Umbilical cord (tissue), 2 donors: ENCODE data around the gene APOBEC3B. TPM values are rescaled to one million over a fixed set of nuclear protein-coding genes. Genes with fewer than 3 reads are reported as not detected.
"Not testable (repeated sequence)": the region's sequence is repeated elsewhere in the genome, so short reads cannot be mapped to it uniquely, and the experiment has no call there.

Experiments
- DNase-seq: peaks from one replicate; pipeline ENCODE4 v3.0.0-alpha.2; 2015; ENCODE audit warnings: low spot score
- total RNA-seq: library from RNA; depleted of rRNA; stranded (reverse); fragments of >200 nt; gene quantifications from one replicate; pipeline ENCODE4 v1.2.3, GENCODE V29; 2014; ENCODE audit warnings: low replicate concordance; ENCODE audit not compliant: insufficient read depth

Gene APOBEC3B
- not detected for total RNA-seq

DNA sequence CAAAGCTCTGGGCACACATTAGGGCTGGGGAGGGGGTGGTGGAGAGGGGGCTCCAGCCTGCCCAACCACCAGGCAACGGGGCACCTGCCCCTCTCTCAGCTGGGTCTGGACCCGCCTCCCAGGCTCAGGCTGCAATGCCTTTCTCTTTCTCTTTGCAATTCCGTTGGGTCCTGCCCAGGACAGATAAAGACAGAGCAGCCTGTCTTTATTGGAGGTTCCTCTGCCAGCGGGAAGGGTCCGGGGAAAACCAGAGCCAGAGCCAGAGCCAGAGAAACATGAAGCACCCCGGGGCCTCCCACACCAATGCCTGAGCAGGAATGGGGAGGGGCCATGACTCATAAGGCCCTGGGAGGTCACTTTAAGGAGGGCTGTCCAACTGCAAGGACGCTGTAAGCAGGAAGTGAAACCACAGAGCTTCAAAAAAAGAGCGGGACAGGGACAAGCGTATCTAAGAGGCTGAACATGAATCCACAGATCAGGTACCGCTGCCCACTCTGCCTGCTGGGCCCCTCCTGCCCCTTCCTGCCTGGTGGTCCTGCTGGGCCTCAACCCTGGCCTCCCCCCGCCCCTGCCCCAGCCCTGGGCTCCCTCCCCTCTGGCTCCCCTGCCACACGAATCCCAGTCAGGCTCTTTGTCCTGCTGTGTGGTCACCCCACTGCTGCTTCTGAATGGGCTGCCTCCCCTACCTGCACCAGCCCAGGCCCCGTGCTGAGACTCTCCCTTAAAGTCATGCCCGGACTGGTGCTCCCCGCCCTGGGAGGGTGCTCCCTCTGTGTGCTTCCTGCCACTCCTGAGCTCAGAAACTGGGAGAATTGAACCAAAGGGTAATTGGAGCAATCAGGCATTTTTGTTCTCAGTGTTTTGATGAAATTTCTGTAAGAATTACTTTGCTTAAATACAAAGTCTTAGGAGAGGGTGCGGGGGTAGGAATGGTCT lies at the start of gene APOBEC3B:
Gene APOBEC3B, plus strand, starts transcription at position 356 of the 936 bp plus-strand sequence. Its CDS starts 107 bp downstream, at position 463.
- peak; percentile 97 for DNase-seq

DNA sequence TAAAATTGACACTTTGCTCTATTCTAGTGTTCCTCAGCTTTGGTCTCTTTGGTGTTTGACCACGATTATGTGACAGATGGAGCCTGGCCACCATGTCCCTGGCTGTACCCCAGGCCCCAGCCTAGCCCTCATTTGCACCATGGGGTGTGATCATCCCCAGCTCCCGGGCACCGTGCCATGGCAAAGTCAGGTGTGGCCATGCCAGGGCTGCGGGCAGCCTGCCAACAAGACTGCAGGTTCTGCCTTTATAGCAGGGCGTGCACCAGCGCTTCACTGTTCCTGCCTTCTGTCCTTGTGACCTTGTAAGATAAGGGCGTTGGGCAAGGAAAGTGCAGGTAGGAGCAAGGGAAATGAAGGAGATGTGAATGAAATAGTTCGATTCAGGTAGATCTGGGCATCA lies 47.1 kb upstream of the APOBEC3B start:
- DNase-seq: no peak

DNA sequence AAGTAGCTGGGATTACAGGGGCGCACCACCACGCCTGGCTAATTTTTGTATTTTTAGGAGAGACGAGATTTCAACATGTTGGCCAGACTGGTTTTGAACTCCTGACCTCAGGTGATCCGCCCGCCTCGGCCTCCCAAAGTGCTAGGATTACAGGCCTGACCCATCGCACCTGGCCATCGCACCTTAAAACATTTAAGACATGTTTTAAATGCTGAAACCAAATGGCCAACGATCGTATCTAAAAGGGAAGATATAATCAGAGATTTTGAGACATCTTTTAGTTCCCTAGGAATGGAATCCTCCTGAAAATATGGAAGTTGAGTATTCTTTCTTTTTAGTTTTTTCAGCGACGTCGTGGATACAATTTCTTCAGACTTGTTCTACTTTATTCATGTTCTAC lies 46.5 kb upstream of the APOBEC3B start:
- DNase-seq: no peak

DNA sequence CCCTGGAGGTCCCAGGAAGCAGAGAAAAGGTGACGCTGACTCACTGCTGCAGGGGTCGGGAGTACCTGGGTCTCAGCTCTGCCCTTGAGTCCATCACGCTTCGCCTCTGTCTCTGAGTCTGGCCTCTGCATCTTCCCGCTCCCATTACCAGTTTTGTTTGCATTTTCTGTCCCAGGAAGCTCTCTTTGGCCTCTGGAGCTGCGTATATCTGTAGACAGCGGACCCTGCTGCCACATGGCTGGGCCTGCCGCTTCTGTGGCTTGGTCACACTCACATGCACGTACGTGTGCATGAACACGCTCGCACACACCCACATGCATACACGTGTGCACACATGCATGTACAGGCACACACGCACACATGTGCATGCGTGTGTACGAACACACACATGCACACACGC lies 45.6 kb upstream of the APOBEC3B start:
- DNase-seq: no peak

GRCh38 chr22:38937036-38937435 lies 45.1 kb upstream of the APOBEC3B start:
- DNase-seq: no peak

DNA sequence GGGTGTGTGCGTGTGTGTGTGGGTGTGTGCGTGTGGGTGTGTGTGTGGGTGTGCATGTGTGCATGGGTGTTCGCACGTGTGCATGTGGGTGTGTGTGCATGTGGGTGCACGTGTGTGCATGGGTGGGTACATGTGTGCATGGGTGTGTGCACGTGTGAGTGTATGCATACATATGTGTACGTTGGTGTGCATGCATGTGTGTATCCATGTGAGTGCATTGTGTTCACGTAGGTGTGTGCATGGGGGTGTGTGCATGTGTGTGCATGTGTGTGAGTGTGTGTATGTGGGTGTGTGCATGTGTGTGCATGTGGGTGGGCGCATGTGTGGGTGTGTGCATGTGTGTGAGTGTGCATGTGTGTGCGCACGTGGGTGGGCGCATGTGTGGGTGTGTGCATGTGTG lies 44.6 kb upstream of the APOBEC3B start:
- DNase-seq: no peak

DNA sequence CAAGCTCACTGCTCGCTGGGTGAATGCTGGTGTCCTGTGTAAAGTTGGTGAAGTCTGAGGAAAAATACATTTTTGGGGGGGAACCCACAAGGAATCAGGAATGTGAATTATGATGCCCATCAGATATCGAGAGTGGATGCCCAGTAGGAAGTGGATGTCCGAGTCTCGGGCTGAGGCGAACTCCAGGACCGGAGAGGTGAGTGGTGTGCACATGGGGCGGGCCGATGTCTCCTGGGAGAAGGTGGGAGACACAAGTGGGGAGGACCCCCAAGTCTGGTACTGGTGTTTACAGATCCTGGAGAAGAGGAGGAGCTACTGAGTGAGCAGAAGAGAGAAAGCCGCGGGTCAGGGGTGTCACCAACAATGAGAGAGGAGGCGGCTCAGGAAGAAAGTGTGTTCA lies 43.9 kb upstream of the APOBEC3B start:
- DNase-seq: no peak

- DNase-seq: no peak
Measured at GRCh38 chr22:38938925-38939324, 43.2 kb upstream of the APOBEC3B start.

DNA sequence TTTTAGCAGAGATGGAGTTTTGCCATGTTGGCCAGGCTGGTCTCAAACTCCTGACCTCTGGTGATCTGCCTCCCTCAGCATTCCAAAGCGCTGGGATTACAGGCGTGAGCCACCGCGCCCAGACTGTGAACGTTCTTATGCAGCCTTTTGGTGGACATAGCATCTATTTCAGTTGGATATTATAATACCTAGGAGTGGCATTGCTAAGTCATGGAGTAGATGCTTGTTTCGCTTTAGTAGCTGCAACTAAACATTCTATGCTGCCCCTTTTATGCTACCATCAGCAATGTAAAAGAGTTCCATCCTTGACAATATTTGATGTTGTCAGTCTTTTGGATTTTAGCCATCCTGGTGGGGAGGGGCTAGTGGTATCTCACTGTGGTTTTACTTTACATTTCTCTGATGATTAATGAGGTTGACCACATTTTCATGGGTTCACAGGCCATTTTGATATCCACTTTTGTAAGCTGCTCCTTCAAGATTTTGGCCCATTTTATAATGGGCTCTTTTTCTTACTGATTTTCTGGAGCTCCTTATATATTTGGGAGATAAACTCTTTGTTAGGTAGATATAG lies 41.2 kb upstream of the APOBEC3B start:
- DNase-seq: no peak

- DNase-seq: no peak
Measured at GRCh38 chr22:38941488-38941987, 40.6 kb upstream of the APOBEC3B start.

DNA sequence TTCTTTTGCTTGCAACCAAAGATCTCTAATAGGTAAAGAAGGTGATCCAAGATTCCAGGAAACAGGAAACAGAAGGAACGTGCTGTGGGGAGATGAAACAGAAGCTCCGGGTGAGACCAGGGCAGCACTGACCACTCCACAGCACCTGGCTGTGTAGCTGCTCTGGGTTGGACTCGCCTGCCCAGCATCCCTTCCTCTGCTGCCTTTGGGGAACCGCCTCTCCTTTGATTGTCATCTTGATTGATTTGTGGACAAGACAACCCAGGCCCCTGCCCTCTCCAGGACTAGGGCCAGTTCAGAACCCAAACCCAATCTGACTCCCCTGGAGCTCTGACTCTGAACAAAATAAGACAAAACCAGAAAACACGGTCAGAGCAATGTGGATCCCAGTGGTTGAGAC lies 39.4 kb upstream of the APOBEC3B start:
- DNase-seq: no peak

DNA sequence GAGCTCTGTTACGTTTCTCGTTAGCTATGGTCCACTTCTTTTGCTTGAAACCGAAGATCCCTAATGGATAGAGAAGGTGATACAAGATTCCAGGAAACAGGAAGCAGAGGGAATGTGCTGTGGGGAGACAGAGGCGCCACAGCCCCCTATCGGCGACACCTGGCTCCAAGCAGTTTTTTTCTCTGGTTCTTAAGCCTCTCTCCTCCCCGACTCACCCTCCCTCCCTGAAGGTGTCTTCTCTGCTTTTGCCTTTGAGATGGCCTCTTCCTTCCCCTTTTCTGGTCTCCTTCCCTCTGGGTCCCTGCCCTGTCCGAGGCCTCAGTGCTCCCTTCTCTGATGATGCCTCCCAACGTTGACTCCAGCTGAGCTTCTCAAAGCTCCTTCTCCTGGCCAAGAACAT lies 38.9 kb upstream of the APOBEC3B start:
- DNase-seq: no peak

DNA sequence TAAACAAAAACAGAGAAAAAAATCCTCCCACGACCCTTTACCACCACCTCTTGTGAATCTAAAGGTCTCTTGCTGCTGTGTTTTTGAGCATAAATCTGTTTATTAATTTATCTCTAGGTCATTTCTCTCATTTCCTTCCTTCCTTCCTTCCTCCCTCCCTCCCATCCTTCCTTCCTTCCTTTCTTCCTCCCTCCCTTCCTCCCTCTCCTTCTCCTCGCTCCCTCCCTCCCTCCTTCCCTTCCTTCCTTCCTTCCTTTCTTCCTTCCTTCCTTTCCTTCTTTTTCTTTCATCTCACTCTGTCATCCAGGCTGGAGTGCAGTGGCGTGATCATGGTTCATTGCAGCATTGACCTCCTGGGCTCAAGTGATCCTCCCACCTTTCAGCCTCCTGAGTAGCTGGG lies 38.3 kb upstream of the APOBEC3B start:
- DNase-seq: no peak

- DNase-seq: no peak
Measured at GRCh38 chr22:38944653-38945052, 37.5 kb upstream of the APOBEC3B start.

DNA sequence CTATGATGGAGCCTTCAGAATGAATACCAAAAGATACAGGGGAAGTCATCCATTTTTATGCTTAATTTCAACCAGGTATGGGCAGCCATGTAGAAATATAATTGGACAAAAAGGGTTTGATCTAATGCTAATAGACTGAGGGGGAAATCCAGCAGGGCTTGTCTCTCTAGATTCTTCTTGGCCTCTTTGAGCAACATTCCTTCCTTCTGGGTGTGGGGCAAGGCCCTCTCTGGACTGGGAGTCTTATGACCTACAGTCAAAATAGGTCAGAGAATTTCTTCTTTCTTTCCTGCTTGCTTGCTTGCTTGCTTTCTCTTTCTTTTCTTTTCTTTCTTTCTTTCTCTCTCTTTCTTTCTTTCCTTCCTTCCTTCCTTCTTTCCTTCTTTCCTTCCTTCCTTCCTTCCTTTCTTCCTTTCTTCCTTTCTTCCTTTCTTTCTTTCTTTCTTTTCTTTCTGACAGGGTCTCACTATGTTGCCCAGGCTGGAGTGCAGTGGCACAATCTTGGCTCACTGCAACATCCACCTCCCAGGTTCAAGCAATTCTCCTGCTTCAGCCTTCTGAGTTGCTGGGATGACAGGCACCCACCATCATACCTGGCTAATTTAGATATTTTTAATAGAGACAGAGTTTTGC lies 36.3 kb upstream of the APOBEC3B start:
- not testable (repeated sequence) for DNase-seq

- DNase-seq: no peak
Measured at GRCh38 chr22:38946771-38947170, 35.4 kb upstream of the APOBEC3B start.

DNA sequence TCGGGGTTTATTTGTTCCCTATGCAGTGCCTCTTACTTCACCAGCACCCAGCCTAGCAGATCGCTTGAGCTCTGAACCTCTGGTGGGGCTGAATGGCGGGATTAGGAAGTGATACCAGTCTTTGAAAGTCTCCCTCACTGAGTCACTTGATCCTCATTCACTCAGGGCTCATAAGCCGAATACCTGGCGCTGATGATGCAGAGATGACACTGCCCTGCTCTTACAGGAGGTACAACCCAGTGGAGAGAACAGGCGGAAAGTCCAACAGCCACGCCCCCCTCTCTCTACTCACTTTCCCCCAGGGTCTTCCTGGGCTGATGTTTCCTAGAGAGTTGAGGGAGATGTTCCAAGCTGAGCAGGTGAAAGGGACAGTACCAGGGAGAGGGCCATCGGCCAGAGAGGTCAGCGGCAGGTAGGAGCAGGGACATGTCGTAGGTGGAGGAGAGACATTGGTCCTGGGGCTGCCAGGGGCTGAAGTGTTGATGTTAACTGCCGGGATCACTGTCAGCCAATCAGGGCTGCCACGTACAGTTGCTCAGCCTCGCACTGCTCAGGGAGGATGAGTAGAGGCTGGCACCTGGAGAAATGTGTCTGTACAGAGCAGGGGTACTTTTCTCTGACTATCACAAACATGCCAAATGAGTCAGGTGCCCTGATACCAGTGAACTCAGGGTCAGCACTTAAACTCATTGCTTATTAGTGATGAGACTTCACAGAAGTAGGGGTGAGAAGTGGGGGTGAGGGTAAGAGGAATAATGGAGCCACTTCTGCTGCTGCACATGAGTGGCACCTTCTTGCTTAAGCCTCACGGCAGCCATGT lies 34.6 kb upstream of the APOBEC3B start:
- DNase-seq: peak; percentile 61

DNA sequence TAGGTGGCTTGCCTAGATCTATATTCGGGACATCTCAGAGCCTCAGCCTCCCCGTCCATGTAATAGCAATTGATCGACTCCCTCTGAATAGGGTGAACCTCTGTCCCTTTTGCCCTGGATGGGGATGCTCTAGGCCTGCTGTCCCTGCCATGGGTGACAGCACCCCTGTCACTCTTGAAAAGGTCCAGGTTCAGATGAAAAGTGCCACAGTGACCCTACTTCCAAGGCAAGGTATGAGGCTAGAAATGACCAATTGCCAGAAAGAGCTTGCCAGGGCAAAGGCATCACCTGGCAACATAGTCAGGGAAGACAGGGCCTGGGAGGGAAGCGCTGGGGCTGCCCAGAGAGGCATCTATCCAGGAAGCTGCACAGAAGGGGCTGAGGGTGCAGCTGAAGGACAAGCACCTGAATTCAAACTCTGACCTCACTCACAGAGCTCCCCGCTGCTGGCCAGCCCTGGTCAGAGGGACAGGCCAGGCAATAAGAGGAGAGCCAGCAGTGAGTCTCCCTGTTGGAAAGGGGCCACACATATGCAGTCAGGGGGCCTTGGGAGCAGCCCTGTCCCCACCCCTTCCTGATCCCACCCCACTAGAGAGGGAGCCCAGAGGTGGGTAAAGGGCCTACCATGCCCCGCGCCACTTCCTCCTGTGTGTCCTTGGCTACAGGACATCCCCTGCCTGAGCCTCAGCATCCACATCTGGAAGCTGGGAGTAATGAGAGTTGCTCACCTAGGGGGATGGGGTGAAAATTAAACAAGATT lies 33.8 kb upstream of the APOBEC3B start:
- DNase-seq: no peak

DNA sequence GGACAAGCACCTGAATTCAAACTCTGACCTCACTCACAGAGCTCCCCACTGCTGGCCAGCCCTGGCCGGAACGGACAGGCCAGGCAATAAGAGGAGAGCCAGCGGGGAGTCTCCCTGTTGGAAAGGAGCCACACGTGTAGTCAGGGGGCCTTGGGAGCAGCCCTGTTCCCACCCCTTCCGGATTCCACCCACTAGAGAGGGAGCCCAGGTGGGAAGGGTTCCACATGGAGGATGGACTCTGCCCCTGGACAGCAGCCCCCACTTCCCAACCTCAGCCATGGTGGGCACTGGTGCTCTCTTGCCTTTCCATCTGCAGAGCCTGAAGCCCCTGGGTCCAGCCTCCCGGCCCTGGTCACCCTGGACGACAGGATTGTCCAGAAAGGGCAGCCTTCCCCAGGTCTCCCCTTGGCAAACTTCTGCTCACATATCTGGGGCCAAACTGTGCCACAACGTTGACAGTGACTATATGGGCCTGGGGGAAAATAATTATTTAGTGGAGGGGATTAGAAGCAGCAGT lies 32.2 kb upstream of the APOBEC3B start:
- no peak for DNase-seq

DNA sequence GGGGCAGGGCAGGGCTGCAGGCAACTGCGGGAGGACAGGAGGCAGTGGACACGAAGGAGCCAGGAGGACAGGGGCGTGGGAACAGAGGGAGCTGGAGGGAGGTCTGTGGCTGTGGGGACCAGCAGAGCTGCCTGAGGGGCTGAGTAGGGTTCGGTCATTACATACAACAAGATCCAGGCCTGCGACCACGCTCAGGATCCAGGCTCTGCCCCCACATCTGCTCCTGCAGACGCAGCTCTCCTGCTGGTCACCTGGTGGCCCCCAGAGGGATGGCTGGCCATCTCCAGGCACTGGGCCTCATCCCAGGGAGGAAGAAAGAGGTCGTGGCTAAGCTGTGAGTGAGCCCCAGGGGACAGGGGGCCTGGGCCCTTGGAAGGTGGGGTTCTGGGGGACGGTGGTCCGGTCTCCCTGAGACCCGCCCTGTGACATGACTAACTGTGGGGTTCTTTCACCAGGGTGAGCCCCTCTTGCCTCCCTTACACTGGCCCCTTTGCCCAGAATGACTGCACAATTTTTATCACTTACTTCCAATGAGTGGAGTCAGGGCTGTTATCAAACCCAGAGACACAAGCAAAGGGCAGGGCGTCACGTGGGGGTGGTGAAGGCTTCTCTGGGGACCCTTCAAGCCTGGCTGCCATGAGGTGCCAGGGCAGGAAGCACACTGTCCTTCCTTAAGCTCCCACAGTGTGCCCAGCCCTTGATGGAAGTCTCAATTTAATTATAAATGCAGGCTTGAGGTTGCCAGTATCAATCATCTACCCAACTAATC lies 31.4 kb upstream of the APOBEC3B start:
- no peak for DNase-seq
